Uterus (tissue), 4 donors: ENCODE data around the gene PSENEN. TPM values are rescaled to one million over a fixed set of nuclear protein-coding genes. Genes with fewer than 3 reads are reported as not detected.
"Not testable (repeated sequence)": the region's sequence is repeated elsewhere in the genome, so short reads cannot be mapped to it uniquely, and the experiment has no call there.

ENCODE experiments used
- DNase-seq, 2 donors: peaks; one replicate each; pipeline ENCODE4 v3.0.0-alpha.2; 2019 to 2020
- H3K27ac ChIP-seq, 2 donors: fragments of 200-600 bp; sonication (generic); 1 replicate in 1 of 2; 2 replicates in 1 of 2; pipeline ENCODE4 v1.5.1; 2016 to 2018
- H3K27me3 ChIP-seq, 2 donors: fragments of 200-600 bp; sonication (generic); one replicate each; pipeline ENCODE4 v1.5.1; 2018 to 2019; ENCODE audit warnings: control low read depth in 1 of 2
- H3K36me3 ChIP-seq, 2 donors: fragments of 200-600 bp; sonication (generic); one replicate each; pipeline ENCODE4 v1.5.1; 2019; ENCODE audit warnings: control low read depth in 1 of 2
- H3K4me1 ChIP-seq, 2 donors: fragments of 200-600 bp; sonication (generic); one replicate each; pipeline ENCODE4 v1.5.1; 2018 to 2019; ENCODE audit warnings: control low read depth in 1 of 2
- H3K4me3 ChIP-seq, 2 donors: fragments of 200-600 bp; sonication (generic); 1 replicate in 1 of 2; 2 replicates in 1 of 2; pipeline ENCODE4 v1.5.1; 2018 to 2019; ENCODE audit warnings: mild to moderate bottlenecking in 1 of 2
- H3K9me3 ChIP-seq, 2 donors: fragments of 200-600 bp; sonication (generic); one replicate each; pipeline ENCODE4 v1.5.1; 2019; ENCODE audit warnings: control low read depth in 1 of 2
- POLR2A ChIP-seq, 2 donors: fragments of 450-650 bp; IDR thresholded peaks; one replicate each; pipeline ENCODE4 v1.6.1; 2016; ENCODE audit warnings: antibody characterized with exemption in 2 of 2, mild to moderate bottlenecking in 1 of 2, moderate library complexity in 1 of 2
- intact Hi-C: fragments of 100-400 bp; cut with DNase I; formaldehyde crosslinking; loops from one replicate; pipeline ENCODE4 v1.15.1; 2023; ENCODE audit warnings: low total_unique reads
- total RNA-seq, 4 donors: library from RNA; depleted of rRNA in 3 of 4; stranded (reverse); fragments of >200 nt in 3 of 4; gene quantifications; one replicate each; pipeline versions ENCODE4 v1.1.0 to v1.2.4, GENCODE V29; 2014 to 2023
- TF ChIP-seq, protein P1 (sequence below), 4 experiments: fragments of 200-600 bp in 2 of 4; fragments of 450-650 bp in 2 of 4; sonication (generic) in 2 of 4; IDR thresholded peaks; one replicate each; pipeline ENCODE4 v1.5.1; 2016 to 2019; ENCODE audit warnings: antibody characterized with exemption in 4 of 4, mild to moderate bottlenecking in 2 of 4, moderate library complexity in 1 of 4
- donor health status: DM: yes; HTN: yes; CAD: no.

PSENEN gene
- total RNA-seq, 4 donors from 2014 or later, result 5.3 to 37.3 (median 18.8) TPM

DNA sequence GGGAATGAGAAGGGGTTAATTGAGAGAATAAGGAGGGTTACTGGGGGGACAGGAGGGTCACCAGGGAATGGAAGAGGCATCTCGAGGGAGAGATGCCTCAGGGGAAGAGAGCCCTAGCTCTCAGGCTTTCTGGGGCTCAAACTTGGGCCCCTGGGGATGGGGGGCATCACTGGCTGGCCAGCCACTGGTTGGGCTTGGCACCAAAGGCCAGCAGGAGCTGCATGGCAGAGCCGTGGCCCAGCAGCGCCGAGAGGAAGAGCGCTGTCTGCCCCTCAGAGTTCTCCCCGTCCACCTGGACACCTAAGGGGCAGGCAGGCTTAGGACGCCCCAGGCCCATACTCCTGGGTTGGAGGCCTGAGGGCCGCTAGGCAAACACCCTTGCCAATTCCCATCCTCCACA is 47.4 kb downstream of the PSENEN start:
- peaks cover 0 to 8% of the 10 kb centered on the region in 2 donors for H3K27me3 ChIP-seq
- no peak for DNase-seq
- TF ChIP-seq, protein P1, sequence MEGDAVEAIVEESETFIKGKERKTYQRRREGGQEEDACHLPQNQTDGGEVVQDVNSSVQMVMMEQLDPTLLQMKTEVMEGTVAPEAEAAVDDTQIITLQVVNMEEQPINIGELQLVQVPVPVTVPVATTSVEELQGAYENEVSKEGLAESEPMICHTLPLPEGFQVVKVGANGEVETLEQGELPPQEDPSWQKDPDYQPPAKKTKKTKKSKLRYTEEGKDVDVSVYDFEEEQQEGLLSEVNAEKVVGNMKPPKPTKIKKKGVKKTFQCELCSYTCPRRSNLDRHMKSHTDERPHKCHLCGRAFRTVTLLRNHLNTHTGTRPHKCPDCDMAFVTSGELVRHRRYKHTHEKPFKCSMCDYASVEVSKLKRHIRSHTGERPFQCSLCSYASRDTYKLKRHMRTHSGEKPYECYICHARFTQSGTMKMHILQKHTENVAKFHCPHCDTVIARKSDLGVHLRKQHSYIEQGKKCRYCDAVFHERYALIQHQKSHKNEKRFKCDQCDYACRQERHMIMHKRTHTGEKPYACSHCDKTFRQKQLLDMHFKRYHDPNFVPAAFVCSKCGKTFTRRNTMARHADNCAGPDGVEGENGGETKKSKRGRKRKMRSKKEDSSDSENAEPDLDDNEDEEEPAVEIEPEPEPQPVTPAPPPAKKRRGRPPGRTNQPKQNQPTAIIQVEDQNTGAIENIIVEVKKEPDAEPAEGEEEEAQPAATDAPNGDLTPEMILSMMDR (IDR thresholded peaks at IDR 0.05), result no peak
- TF ChIP-seq POLR2A (IDR thresholded peaks at IDR 0.05), result no peak
- no peaks in the 10 kb centered on the region for H3K4me1 ChIP-seq
- no peaks in the 10 kb centered on the region for H3K9me3 ChIP-seq
- intact Hi-C loops, result no loop called here
- H3K36me3 ChIP-seq, result no peaks in the 10 kb centered on the region
- no peak overlapping the region for H3K27ac ChIP-seq
- H3K4me3 ChIP-seq, result no peak overlapping the region

DNA sequence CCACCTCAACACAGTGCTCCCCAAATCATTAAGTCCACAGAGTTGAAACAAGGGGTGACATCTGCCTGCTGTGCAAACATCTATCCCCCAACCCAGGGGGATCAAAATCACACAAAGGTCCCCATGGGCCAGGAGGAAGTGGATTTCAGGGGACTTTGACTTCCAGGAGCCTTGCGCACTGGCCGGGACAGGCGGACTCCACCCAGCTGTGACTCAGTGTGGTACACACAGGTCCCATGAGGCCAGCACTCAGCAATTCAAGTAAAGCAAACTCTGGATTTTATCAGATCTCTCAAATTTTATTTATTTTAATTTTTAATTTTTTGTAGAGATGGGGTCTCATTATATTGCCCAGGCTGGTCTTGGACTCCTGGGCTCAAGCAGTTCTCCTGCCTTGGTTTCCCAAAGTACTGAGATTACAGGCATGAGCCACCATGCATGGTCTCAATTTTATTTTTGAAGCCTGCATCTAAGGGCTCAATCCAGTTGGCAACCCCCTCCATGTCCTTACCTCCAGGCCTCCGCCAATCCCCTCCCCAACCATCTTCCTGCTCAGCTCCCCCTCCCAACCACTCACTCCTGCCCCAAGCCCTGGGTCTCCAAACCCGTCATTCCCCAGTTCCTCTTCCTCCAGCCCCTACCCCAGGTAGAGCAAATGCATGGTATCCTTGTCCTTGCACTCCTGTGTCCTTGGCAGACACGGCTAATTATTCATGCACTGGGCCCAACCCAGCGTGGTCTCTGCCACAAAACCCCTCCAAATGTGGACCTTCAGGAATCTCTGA is 48.1 kb downstream of the PSENEN start:
- Histone ChIP-seq H3K9me3 (no peaks in the 10 kb centered on the region), H3K27me3 (peaks cover 0 to 8% of the 10 kb centered on the region in 2 donors)
- intact Hi-C loops, result no loop called here

DNA sequence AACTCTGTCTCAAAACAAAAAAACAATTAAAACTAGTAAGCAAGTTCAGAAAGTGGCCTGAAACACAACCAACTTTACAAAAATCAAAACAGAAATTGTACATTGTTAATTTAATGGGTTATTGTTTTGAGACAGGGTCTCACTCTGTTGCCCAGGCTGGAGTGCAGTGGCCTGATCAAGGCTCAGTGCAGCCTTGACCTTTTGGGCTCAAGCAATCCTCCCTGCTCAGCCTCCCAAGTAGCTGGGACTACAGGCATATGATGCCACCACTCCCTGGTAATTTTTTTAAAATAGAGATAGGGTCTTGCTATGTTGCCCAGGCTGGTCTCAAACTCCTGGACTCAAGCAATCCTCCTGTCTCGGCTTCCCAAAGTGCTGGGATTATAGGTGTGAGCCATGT is 50.1 kb downstream of the PSENEN start:
- H3K27ac ChIP-seq, H3K36me3 ChIP-seq, H3K9me3 ChIP-seq, DNase-seq, intact Hi-C loops, H3K4me1 ChIP-seq, H3K4me3 ChIP-seq, H3K27me3 ChIP-seq: not testable (repeated sequence)

More for the DNA sequence above, 48.1 kb downstream of the PSENEN start:
- Histone ChIP-seq H3K4me1 (no peaks in the 10 kb centered on the region), H3K27ac (no peak overlapping the region), H3K36me3 (no peaks in the 10 kb centered on the region), H3K4me3 (no peak overlapping the region)
- no peak for DNase-seq
- TF ChIP-seq, protein P1 (IDR thresholded peaks at IDR 0.05), result no peak
- no peak for TF ChIP-seq POLR2A (IDR thresholded peaks at IDR 0.05)

Other genes starting within 250 kb of the PSENEN start
- 10 to 100 TPM in 3 of 4 donors, 1 to 10 TPM in 1; 4.4 to 73.7 (median 39.5) TPM for gene DMKN, start 232.0 kb upstream of the PSENEN start, total RNA-seq
- gene SBSN, start 217.3 kb upstream of the PSENEN start, total RNA-seq, result under 1 TPM in 1 of 4 donors, not detected in 3; 0.37 TPM
- not detected for gene GAPDHS, start 212.2 kb upstream of the PSENEN start, total RNA-seq
- 100 to 1,000 TPM in 1 of 4 donors, 10 to 100 TPM in 3; 34.6 to 111 (median 50.0) TPM for gene TMEM147, start 200.0 kb upstream of the PSENEN start, total RNA-seq
- gene ATP4A, start 182.0 kb upstream of the PSENEN start, total RNA-seq, result under 1 TPM in 1 of 4 donors, not detected in 3; 0.14 TPM
- gene PMIS2, start 159.5 kb upstream of the PSENEN start, total RNA-seq, result not detected
- gene HAUS5, start 132.9 kb upstream of the PSENEN start, total RNA-seq, result 10 to 100 TPM in 3 of 4 donors, 1 to 10 TPM in 1; 6.1 to 37.9 (median 17.7) TPM
- gene RBM42, start 116.6 kb upstream of the PSENEN start, total RNA-seq, result 10 to 100 TPM; 23.8 to 60.0 (median 31.5) TPM
- 1 to 10 TPM in 1 of 4 donors, under 1 TPM in 1, not detected in 2; 0.48 to 1.6 TPM for gene ETV2, start 103.9 kb upstream of the PSENEN start, total RNA-seq
- 100 to 1,000 TPM in 3 of 4 donors, 10 to 100 TPM in 1; 47.4 to 344 (median 208) TPM for gene COX6B1, start 97.3 kb upstream of the PSENEN start, total RNA-seq
- under 1 TPM in 1 of 4 donors, not detected in 3; 0.91 TPM for gene UPK1A, start 79.1 kb upstream of the PSENEN start, total RNA-seq
- not detected for gene ZBTB32, start 41.1 kb upstream of the PSENEN start, total RNA-seq
- gene KMT2B, start 27.6 kb upstream of the PSENEN start, total RNA-seq, result 10 to 100 TPM in 3 of 4 donors, 1 to 10 TPM in 1; 5.0 to 60.8 (median 16.8) TPM
- 1 to 10 TPM in 3 of 4 donors, under 1 TPM in 1; 0.77 to 5.3 (median 2.2) TPM for gene IGFLR1, start 3.2 kb upstream of the PSENEN start, total RNA-seq
- 100 to 1,000 TPM in 1 of 4 donors, 10 to 100 TPM in 2, 1 to 10 TPM in 1; 6.5 to 116 (median 19.5) TPM for gene U2AF1L4, start 233 bp upstream of the PSENEN start, total RNA-seq
- gene LIN37, start 2.9 kb downstream of the PSENEN start, total RNA-seq, result 10 to 100 TPM in 3 of 4 donors, 1 to 10 TPM in 1; 6.8 to 31.6 (median 16.9) TPM
- gene HSPB6, start 11.4 kb downstream of the PSENEN start, total RNA-seq, result 100 to 1,000 TPM in 3 of 4 donors, 10 to 100 TPM in 1; 24.5 to 217 (median 134) TPM
- gene PROSER3, start 12.5 kb downstream of the PSENEN start, total RNA-seq, result 10 to 100 TPM in 1 of 4 donors, 1 to 10 TPM in 3; 1.0 to 52.6 (median 4.1) TPM
- 10 to 100 TPM in 2 of 4 donors, 1 to 10 TPM in 1, under 1 TPM in 1; 0.26 to 43.4 (median 8.9) TPM for gene ARHGAP33, start 29.9 kb downstream of the PSENEN start, total RNA-seq
- not detected for gene PRODH2, start 67.2 kb downstream of the PSENEN start, total RNA-seq
- gene NPHS1, start 106.9 kb downstream of the PSENEN start, total RNA-seq, result under 1 TPM in 1 of 4 donors, not detected in 3; 0.14 TPM
- gene KIRREL2, start 111.3 kb downstream of the PSENEN start, total RNA-seq, result 1 to 10 TPM in 1 of 4 donors, under 1 TPM in 1, not detected in 2; 0.55 to 2.8 TPM
- 10 to 100 TPM in 1 of 4 donors, 1 to 10 TPM in 1, not detected in 2; 6.1 to 16.2 TPM for gene APLP1, start 122.9 kb downstream of the PSENEN start, total RNA-seq
- 10 to 100 TPM in 2 of 4 donors, 1 to 10 TPM in 2; 4.4 to 18.2 (median 9.5) TPM for gene NFKBID, start 154.9 kb downstream of the PSENEN start, total RNA-seq
- gene HCST, start 156.9 kb downstream of the PSENEN start, total RNA-seq, result 10 to 100 TPM in 1 of 4 donors, 1 to 10 TPM in 2, not detected in 1; 1.6 to 47.1 (median 4.5) TPM
- gene TYROBP, start 162.6 kb downstream of the PSENEN start, total RNA-seq, result 10 to 100 TPM in 3 of 4 donors, 1 to 10 TPM in 1; 1.3 to 25.0 (median 14.9) TPM
- 10 to 100 TPM in 2 of 4 donors, 1 to 10 TPM in 2; 3.1 to 22.4 (median 9.6) TPM for gene LRFN3, start 190.7 kb downstream of the PSENEN start, total RNA-seq
- 10 to 100 TPM; 23.8 to 80.0 (median 43.1) TPM for gene SDHAF1, start 249.5 kb downstream of the PSENEN start, total RNA-seq